ENCODE results near the gene NRIP1. TPM values are rescaled to one million over a fixed set of nuclear protein-coding genes. Genes with fewer than 3 reads are reported as not detected.
A peak's percentile ranks its signal among the peaks of the same experiment; 100 is the strongest.

NRIP1 gene
- total RNA-seq, 1 experiment from 2014 or later, result 10.4 TPM

DNA sequence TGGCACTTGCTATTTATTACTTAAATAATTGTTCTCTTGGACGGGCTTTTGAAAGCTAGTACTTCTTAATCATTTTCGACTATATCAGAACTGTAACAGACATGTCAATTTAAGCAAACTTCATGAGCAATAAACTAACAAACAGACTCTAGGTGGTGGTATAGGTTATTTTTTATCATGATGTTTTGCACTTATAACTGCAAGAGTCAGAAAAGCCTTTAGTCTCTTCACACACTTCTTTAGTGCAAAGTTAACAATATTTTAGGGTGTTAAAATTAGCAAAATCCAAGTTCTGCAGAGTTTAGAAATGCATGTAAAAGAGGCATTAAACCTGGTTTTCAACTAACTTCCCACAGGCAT, 2.2 kb downstream of the NRIP1 start:
- H4K20me1 ChIP-seq (ENCODE audit: control insufficient read depth, insufficient read depth, insufficient read length), result no peaks in the 10 kb centered on the region
- H2BK15ac ChIP-seq (ENCODE audit: low read depth, low read length), result no peak overlapping the region
- no peaks in the 10 kb centered on the region for H3K9me3 Mint-ChIP-seq
- peaks cover 25% of the 10 kb centered on the region for H3K27me3 Mint-ChIP-seq (ENCODE audit: low read depth)
- H3K4ac ChIP-seq (ENCODE audit: low read depth, low read length), result no peak overlapping the region
- WGBS (ENCODE audit: extremely low coverage, insufficient read length, low lambda C conversion rate), result no CpG with 5 or more reads among the region's 2 CpGs
- H3K27me3 ChIP-seq (ENCODE audit: insufficient read depth, low read length), result peaks cover 3% of the 10 kb centered on the region; the same call in 1 of the 2 replicates
- H2AFZ ChIP-seq (ENCODE audit: low read length), result no peak overlapping the region
- H2AK5ac ChIP-seq (ENCODE audit: insufficient read length, low read length), result no peak overlapping the region
- H2BK120ac ChIP-seq (ENCODE audit: low read depth, low read length, poor library complexity, severe bottlenecking), result no peak overlapping the region
- no peaks in the 10 kb centered on the region for H3K9me3 ChIP-seq (ENCODE audit: control insufficient read depth, low read depth, low read length)
- no peak overlapping the region for H3K27ac ChIP-seq (ENCODE audit: insufficient read length, low read depth, low read length)
- peaks cover 2% of the 10 kb centered on the region; the same call in 1 of the 2 replicates for H3K4me1 ChIP-seq (ENCODE audit: insufficient read depth, low read length)
- H3K23me2 ChIP-seq (ENCODE audit: insufficient read length, low read depth, low read length, poor library complexity, severe bottlenecking), result peaks cover 9% of the 10 kb centered on the region
- TF ChIP-seq, protein P1, sequence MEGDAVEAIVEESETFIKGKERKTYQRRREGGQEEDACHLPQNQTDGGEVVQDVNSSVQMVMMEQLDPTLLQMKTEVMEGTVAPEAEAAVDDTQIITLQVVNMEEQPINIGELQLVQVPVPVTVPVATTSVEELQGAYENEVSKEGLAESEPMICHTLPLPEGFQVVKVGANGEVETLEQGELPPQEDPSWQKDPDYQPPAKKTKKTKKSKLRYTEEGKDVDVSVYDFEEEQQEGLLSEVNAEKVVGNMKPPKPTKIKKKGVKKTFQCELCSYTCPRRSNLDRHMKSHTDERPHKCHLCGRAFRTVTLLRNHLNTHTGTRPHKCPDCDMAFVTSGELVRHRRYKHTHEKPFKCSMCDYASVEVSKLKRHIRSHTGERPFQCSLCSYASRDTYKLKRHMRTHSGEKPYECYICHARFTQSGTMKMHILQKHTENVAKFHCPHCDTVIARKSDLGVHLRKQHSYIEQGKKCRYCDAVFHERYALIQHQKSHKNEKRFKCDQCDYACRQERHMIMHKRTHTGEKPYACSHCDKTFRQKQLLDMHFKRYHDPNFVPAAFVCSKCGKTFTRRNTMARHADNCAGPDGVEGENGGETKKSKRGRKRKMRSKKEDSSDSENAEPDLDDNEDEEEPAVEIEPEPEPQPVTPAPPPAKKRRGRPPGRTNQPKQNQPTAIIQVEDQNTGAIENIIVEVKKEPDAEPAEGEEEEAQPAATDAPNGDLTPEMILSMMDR (conservative IDR thresholded peaks at IDR 0.05), result no peak
- no peak overlapping the region for H2BK12ac ChIP-seq (ENCODE audit: insufficient read length, low read depth, low read length)
- H2BK20ac ChIP-seq (ENCODE audit: low read depth, low read length, poor library complexity, severe bottlenecking), result no peak overlapping the region
- no peak overlapping the region for H2BK5ac ChIP-seq (ENCODE audit: insufficient read length, low read length)
- H3K9ac ChIP-seq (ENCODE audit: extremely low read depth, insufficient read length, low read length), result no peak overlapping the region
- H3K4me3 Mint-ChIP-seq, result peak overlapping the region; percentile 87 to 94
- H3K23ac ChIP-seq (ENCODE audit: insufficient read length, low read depth, low read length), result no peak overlapping the region
- H3K4me2 ChIP-seq (ENCODE audit: insufficient read depth, insufficient read length, low read length), result peak overlapping the region; percentile 84
- H3K18ac ChIP-seq (ENCODE audit: insufficient read length, low read depth, low read length), result no peak overlapping the region
- peaks cover 57 to 58% of the 10 kb centered on the region in 2 experiments for H3K4me1 Mint-ChIP-seq
- DNase-seq, result no peak
- no peak overlapping the region for H3K27ac Mint-ChIP-seq
- no peak overlapping the region for H4K91ac ChIP-seq (ENCODE audit: insufficient read length, low read depth, low read length)
- peaks cover 3% of the 10 kb centered on the region; the same call in 1 of the 2 replicates for H3K79me2 ChIP-seq (ENCODE audit: insufficient read depth, low read length)
- H3K14ac ChIP-seq (ENCODE audit: insufficient read depth, low read length), result no peak overlapping the region
- H4K8ac ChIP-seq (replicated peaks; ENCODE audit: insufficient read length, low read depth, low read length), result no peak overlapping the region
- no peak overlapping the region for H3K56ac ChIP-seq (ENCODE audit: insufficient read length, low read depth, low read length)
- H3T11ph ChIP-seq (ENCODE audit: low read length), result no peak overlapping the region
- no peaks in the 10 kb centered on the region; a peak in 1 of 7 replicates for H3K36me3 Mint-ChIP-seq (ENCODE audit: insufficient read depth in 1 of 3, low read depth in 3 of 3)
- H3K79me1 ChIP-seq (ENCODE audit: insufficient read depth, low read depth, low read length, poor library complexity, severe bottlenecking), result no peaks in the 10 kb centered on the region
- no peak overlapping the region for H4K5ac ChIP-seq (ENCODE audit: insufficient read length, low read depth, low read length)
